PC-3 (cell line): ENCODE results near the gene PPBP. TPM values are rescaled to one million over a fixed set of nuclear protein-coding genes. Genes with fewer than 3 reads are reported as not detected.

ENCODE experiments used
- ATAC-seq: fragments of 200-7000 bp; cut with Tn5 transposase; 2 replicates; pipeline ENCODE4 v1.9.1; 2020; ENCODE audit warnings: mild to moderate bottlenecking, moderate library complexity
- BruUV-seq: library from RNA; stranded (reverse); fragments of 400-500 nt; replicated peaks from 2 replicates; lab custom pipeline; 2021; lab: Mats Ljungman, UMichigan
- CTCF ChIA-PET: fragments of 300-600 bp; sonication (Branson Sonifier 250); formaldehyde crosslinking; loops from one replicate; lab custom pipeline; 2022; ENCODE audit warnings: antibody characterized with exemption; lab: Charles Lee
- POLR2A ChIA-PET: fragments of 300-600 bp; sonication (Branson Sonifier 250); formaldehyde crosslinking; loops from one replicate; lab custom pipeline; 2022; ENCODE audit warnings: antibody characterized with exemption; ENCODE audit not compliant: unreplicated experiment; lab: Charles Lee
- DNase-seq: peaks from one replicate; pipeline ENCODE4 v3.0.0-alpha.2; 2015
- H2AFZ ChIP-seq: fragments of 300-600 bp; sonication (generic); 2 replicates; pipeline ENCODE4 v1.6.0; 2016; ENCODE audit warnings: antibody characterized with exemption, low read length
- H3F3A ChIP-seq: fragments of 300-600 bp; sonication (generic); one replicate; pipeline ENCODE4 v1.6.0; 2017; ENCODE audit warnings: antibody characterized with exemption, low read length, control low read depth, mild to moderate bottlenecking; ENCODE audit not compliant: unreplicated experiment
- H3K27ac ChIP-seq: fragments of 300-600 bp; sonication (generic); 2 replicates; pipeline ENCODE4 v1.5.1; 2016; ENCODE audit warnings: mild to moderate bottlenecking, low read length
- H3K27me3 ChIP-seq: fragments of 300-600 bp; sonication (generic); 2 replicates; pipeline ENCODE4 v1.6.1; 2016; ENCODE audit warnings: low read length, mixed read lengths
- H3K36me3 ChIP-seq: fragments of 300-600 bp; sonication (generic); 2 replicates; pipeline ENCODE4 v1.6.1; 2016; ENCODE audit warnings: low read depth, mixed run types, low read length, mixed read lengths
- H3K4me1 ChIP-seq: fragments of 300-600 bp; sonication (generic); 2 replicates; pipeline ENCODE4 v1.5.1; 2016; ENCODE audit warnings: low read length; ENCODE audit not compliant: insufficient read depth
- H3K4me2 ChIP-seq: fragments of 300-600 bp; sonication (generic); 2 replicates; pipeline ENCODE4 v1.6.0; 2016; ENCODE audit warnings: low read length
- H3K4me3 ChIP-seq: fragments of 300-600 bp; sonication (generic); 2 replicates; pipeline ENCODE4 v1.5.1; 2016; ENCODE audit warnings: mild to moderate bottlenecking, low read length, mixed read lengths
- H3K79me2 ChIP-seq: fragments of 300-600 bp; sonication (generic); 2 replicates; pipeline ENCODE4 v1.6.1; 2017; ENCODE audit warnings: low read length, mixed read lengths
- H3K9ac ChIP-seq: fragments of 300-600 bp; sonication (generic); 2 replicates; pipeline ENCODE4 v1.6.0; 2016; ENCODE audit warnings: mild to moderate bottlenecking, low read length
- H3K9me2 ChIP-seq: fragments of 300-600 bp; sonication (generic); replicated peaks from 2 replicates; pipeline ENCODE4 v1.6.1; 2016; ENCODE audit warnings: mixed run types, low read length, mixed read lengths
- H3K9me3 ChIP-seq: fragments of 300-600 bp; sonication (generic); 2 replicates; pipeline ENCODE4 v1.6.1; 2016; ENCODE audit warnings: low read length, mixed read lengths
- H4K20me1 ChIP-seq: fragments of 300-600 bp; sonication (generic); 2 replicates; pipeline ENCODE4 v1.6.1; 2016; ENCODE audit warnings: low read length, mixed read lengths
- CTCF ChIP-seq: fragments of 300-600 bp; sonication (generic); conservative IDR thresholded peaks from 2 replicates; pipeline ENCODE4 v1.5.1; 2017; ENCODE audit warnings: antibody characterized with exemption, low read depth, mild to moderate bottlenecking, low read length
- EZH2 ChIP-seq: fragments of 300-600 bp; sonication (generic); IDR thresholded peaks from one replicate; pipeline ENCODE4 v1.6.1; 2017; ENCODE audit warnings: antibody characterized with exemption, mild to moderate bottlenecking, low read length; ENCODE audit not compliant: unreplicated experiment
- EZH2phosphoT487 ChIP-seq: fragments of 300-600 bp; sonication (generic); IDR thresholded peaks from 2 replicates; pipeline ENCODE4 v1.6.1; 2018; ENCODE audit warnings: mild to moderate bottlenecking, antibody characterized with exemption, low read length, borderline replicate concordance
- intact Hi-C: fragments of 100-400 bp; cut with micrococcal nuclease; formaldehyde crosslinking; loops from 2 replicates; pipeline ENCODE4 v1.9.0; 2023
- total RNA-seq: library from RNA; depleted of rRNA; stranded (reverse); fragments of >200 nt; gene quantifications from 2 replicates; pipeline ENCODE4 v1.2.3, GENCODE V29; 2014

PPBP gene
- total RNA-seq, 1 experiment from 2014 or later: not detected

GRCh38 chr4:74030285-74030684 is 42.3 kb upstream of the PPBP start:
- CTCF ChIA-PET: no interaction called here
- Histone ChIP-seq H3K9ac (no peak overlapping the region), H3K36me3 (no peaks in the 10 kb centered on the region), H3K9me2 (no peaks in the 10 kb centered on the region), H3K27ac (peak overlapping the region; percentile 6; the same call in 1 of the 2 replicates), H3K4me2 (no peak overlapping the region), H3K9me3 (no peaks in the 10 kb centered on the region), H3K4me1 (peaks cover 48% of the 10 kb centered on the region), H3K4me3 (no peak overlapping the region), H3K79me2 (no peaks in the 10 kb centered on the region), H3F3A (peaks cover 7% of the 10 kb centered on the region), H2AFZ (no peak overlapping the region), H3K27me3 (no peaks in the 10 kb centered on the region), H4K20me1 (no peaks in the 10 kb centered on the region)
- no TSS peak for BruUV-seq
- ATAC-seq (peak; percentile 26; the same call in 1 of the 2 replicates), DNase-seq (peak; percentile 23)
- POLR2A ChIA-PET: no interaction called here
- TF ChIP-seq EZH2phosphoT487: no peak
- no peak for TF ChIP-seq EZH2
- TF ChIP-seq CTCF: no peak
- intact Hi-C loops: no loop called here

- Histone ChIP-seq H3K9me3 (no peaks in the 10 kb centered on the region), H3K36me3 (no peaks in the 10 kb centered on the region), H3K9me2 (no peaks in the 10 kb centered on the region), H3K79me2 (no peaks in the 10 kb centered on the region), H3K27ac (no peak overlapping the region), H3K27me3 (no peaks in the 10 kb centered on the region), H3K4me1 (peaks cover 38% of the 10 kb centered on the region), H3K4me3 (no peak overlapping the region), H4K20me1 (no peaks in the 10 kb centered on the region), H3K9ac (no peak overlapping the region), H3F3A (no peaks in the 10 kb centered on the region), H2AFZ (no peak overlapping the region), H3K4me2 (no peak overlapping the region)
- no peak for TF ChIP-seq CTCF
- no peak for TF ChIP-seq EZH2phosphoT487
- no peak for TF ChIP-seq EZH2
- DNase-seq (no peak), ATAC-seq (no peak)
- intact Hi-C loops: no loop called here
- ChIA-PET CTCF (no interaction called here), POLR2A (no interaction called here)
- BruUV-seq: no TSS peak
These were observed 40.5 kb upstream of the PPBP start for GRCh38 chr4:74028504-74028903.

- Histone ChIP-seq H3F3A (no peaks in the 10 kb centered on the region), H3K36me3 (no peaks in the 10 kb centered on the region), H3K9ac (no peak overlapping the region), H3K4me1 (peaks cover 9% of the 10 kb centered on the region; the same call in 1 of the 2 replicates), H3K27ac (no peak overlapping the region), H3K9me2 (no peaks in the 10 kb centered on the region), H3K4me2 (no peak overlapping the region), H3K4me3 (no peak overlapping the region), H2AFZ (no peak overlapping the region), H3K79me2 (no peaks in the 10 kb centered on the region), H4K20me1 (no peaks in the 10 kb centered on the region), H3K9me3 (no peaks in the 10 kb centered on the region), H3K27me3 (no peaks in the 10 kb centered on the region)
- CTCF ChIA-PET: interaction anchor here (0.6 kb wide), 1 partner anchor 101 kb away, joined by 3 read pairs; no protein-coding TSS in a partner anchor
- DNase-seq (peak; percentile 22), ATAC-seq (peak; percentile 87)
- no TSS peak for BruUV-seq
- TF ChIP-seq EZH2: no peak
- TF ChIP-seq CTCF: no peak
- no peak for TF ChIP-seq EZH2phosphoT487
- intact Hi-C loops: loop anchor here (5.0 kb wide), 1 partner anchor 341 kb away; no protein-coding TSS in a partner anchor
- POLR2A ChIA-PET: interaction anchor here (0.5 to 0.7 kb wide), 2 partner anchors 152 to 276 kb away, joined by 3 to 4 read pairs; no protein-coding TSS in a partner anchor
These were observed 35.7 kb upstream of the PPBP start for GRCh38 chr4:74023709-74024108.
